Measurements from ENCODE around the gene PPP1R13B.

DNA sequence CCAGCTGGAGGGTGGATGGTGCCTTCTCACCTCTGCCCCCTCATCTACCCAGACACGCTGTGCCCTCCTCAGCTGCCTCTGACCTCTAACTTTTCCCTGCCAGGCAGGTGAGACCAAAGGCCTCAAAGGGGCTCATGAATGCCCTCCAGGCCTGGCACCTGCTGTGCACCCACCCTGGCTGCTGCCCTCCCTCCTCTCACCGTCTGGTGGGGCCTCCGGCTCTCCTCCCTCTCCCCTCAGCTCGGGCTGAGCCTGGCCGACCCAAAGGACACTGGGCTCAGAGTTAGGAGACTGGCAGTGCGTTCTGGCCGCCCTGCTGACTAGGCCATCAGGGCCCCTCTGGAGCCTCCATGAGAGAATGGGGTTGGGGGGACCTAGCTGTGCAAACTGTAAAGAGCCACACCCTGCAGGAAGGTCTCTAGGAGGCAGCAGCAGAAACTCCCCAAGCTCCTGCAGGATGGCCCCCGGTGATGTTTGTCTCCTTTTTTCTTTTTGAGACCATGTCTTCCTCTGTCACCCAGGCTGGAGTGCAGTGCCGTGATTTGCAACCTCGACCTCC is 40.3 kb upstream of the PPP1R13B start:
- TF ChIP-seq, protein P1, sequence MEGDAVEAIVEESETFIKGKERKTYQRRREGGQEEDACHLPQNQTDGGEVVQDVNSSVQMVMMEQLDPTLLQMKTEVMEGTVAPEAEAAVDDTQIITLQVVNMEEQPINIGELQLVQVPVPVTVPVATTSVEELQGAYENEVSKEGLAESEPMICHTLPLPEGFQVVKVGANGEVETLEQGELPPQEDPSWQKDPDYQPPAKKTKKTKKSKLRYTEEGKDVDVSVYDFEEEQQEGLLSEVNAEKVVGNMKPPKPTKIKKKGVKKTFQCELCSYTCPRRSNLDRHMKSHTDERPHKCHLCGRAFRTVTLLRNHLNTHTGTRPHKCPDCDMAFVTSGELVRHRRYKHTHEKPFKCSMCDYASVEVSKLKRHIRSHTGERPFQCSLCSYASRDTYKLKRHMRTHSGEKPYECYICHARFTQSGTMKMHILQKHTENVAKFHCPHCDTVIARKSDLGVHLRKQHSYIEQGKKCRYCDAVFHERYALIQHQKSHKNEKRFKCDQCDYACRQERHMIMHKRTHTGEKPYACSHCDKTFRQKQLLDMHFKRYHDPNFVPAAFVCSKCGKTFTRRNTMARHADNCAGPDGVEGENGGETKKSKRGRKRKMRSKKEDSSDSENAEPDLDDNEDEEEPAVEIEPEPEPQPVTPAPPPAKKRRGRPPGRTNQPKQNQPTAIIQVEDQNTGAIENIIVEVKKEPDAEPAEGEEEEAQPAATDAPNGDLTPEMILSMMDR (IDR thresholded peaks at IDR 0.05) = no peak
- no peak for TF ChIP-seq POLR2A (IDR thresholded peaks at IDR 0.05)
